Breast epithelium (tissue), 4 donors: ENCODE measurements around the gene TBPL2. TPM values are rescaled to one million over a fixed set of nuclear protein-coding genes. Genes with fewer than 3 reads are reported as not detected.

Experiments used
- DNase-seq, 2 donors: peaks; one replicate each; pipeline ENCODE4 v3.0.0-alpha.2; 2019; ENCODE audit warnings: low spot score in 2 of 2
- H3K27ac ChIP-seq, 2 donors: fragments of 200-600 bp; sonication (generic) in 1 of 2; one replicate each; pipeline ENCODE4 v1.5.1; 2016 to 2019; ENCODE audit warnings: mild to moderate bottlenecking in 1 of 2
- H3K27me3 ChIP-seq, 2 donors: fragments of 200-600 bp; sonication (generic) in 1 of 2; one replicate each; pipeline versions ENCODE4 v1.5.1 to v1.6.0; 2017 to 2019; ENCODE audit warnings: control low read depth in 1 of 2, mild to moderate bottlenecking in 1 of 2
- H3K36me3 ChIP-seq: fragments of 200-600 bp; one replicate; pipeline ENCODE4 v1.5.1; 2019
- H3K4me1 ChIP-seq, 2 donors: fragments of 200-600 bp; sonication (generic); one replicate each; pipeline ENCODE4 v1.5.1; 2016 to 2019; ENCODE audit warnings: control low read depth in 1 of 2
- H3K4me3 ChIP-seq, 3 donors: fragments of 200-600 bp; sonication (generic); 1 replicate in 2 of 3; 2 replicates in 1 of 3; pipeline ENCODE4 v1.5.1; 2016 to 2019; ENCODE audit warnings: mild to moderate bottlenecking in 3 of 3, moderate library complexity in 2 of 3
- H3K9me3 ChIP-seq, 2 donors: fragments of 200-600 bp; sonication (generic) in 1 of 2; one replicate each; pipeline ENCODE4 v1.5.1; 2016 to 2019; ENCODE audit warnings: control low read depth in 1 of 2
- POLR2A ChIP-seq: fragments of 450-650 bp; IDR thresholded peaks from one replicate; pipeline ENCODE4 v1.6.1; 2016; ENCODE audit warnings: antibody characterized with exemption, mild to moderate bottlenecking, moderate library complexity
- POLR2AphosphoS5 ChIP-seq, 3 donors: sonication (generic); formaldehyde crosslinking; IDR thresholded peaks; one replicate each; pipeline ENCODE4 v1.6.1; 2017; ENCODE audit warnings: antibody characterized with exemption in 3 of 3
- intact Hi-C: fragments of 100-400 bp; cut with DNase I; formaldehyde crosslinking; loops from one replicate; pipeline ENCODE4 v1.15.1; 2023; ENCODE audit warnings: low total_unique reads
- total RNA-seq, 3 donors: library from RNA; depleted of rRNA; stranded (reverse); fragments of >200 nt; gene quantifications; one replicate each; pipeline ENCODE4 v1.1.0, GENCODE V29; 2016
- TF ChIP-seq, protein P1 (sequence below), 3 donors: fragments of 450-650 bp; IDR thresholded peaks; one replicate each; pipeline ENCODE4 v1.5.1; 2016 to 2017; ENCODE audit warnings: antibody characterized with exemption in 3 of 3, mild to moderate bottlenecking in 3 of 3, moderate library complexity in 3 of 3

The TBPL2 gene
- total RNA-seq, 3 donors from 2014 or later, result not detected

DNA sequence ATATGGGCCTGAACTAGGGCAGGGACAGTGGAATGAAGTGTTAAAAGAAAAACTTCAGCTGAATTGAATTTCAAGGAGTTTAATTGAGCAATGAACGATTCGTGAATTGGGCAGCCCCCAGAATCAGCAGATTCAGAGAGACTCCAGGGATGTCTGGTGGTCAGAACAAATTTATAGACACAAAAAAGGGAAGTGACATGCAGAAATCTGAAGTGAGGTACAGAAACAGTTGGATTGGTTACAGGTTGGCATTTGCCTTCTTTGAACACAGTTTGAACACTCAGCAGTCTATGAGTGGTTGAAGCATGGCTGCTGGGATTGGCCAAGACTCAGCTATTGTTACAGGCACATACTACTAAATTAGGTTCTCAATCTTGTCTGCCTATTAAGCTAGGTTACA lies 9.7 kb upstream of the TBPL2 start:
- intact Hi-C loops, result no loop called here
- Histone ChIP-seq H3K27me3 (no peaks in the 10 kb centered on the region), H3K9me3 (no peaks in the 10 kb centered on the region), H3K4me3 (no peak overlapping the region), H3K27ac (no peak overlapping the region), H3K36me3 (no peaks in the 10 kb centered on the region), H3K4me1 (no peaks in the 10 kb centered on the region)
- no peak for DNase-seq
- TF ChIP-seq POLR2A (no peak), POLR2AphosphoS5 (IDR thresholded peaks at IDR 0.05) (no peak)
- TF ChIP-seq, protein P1, sequence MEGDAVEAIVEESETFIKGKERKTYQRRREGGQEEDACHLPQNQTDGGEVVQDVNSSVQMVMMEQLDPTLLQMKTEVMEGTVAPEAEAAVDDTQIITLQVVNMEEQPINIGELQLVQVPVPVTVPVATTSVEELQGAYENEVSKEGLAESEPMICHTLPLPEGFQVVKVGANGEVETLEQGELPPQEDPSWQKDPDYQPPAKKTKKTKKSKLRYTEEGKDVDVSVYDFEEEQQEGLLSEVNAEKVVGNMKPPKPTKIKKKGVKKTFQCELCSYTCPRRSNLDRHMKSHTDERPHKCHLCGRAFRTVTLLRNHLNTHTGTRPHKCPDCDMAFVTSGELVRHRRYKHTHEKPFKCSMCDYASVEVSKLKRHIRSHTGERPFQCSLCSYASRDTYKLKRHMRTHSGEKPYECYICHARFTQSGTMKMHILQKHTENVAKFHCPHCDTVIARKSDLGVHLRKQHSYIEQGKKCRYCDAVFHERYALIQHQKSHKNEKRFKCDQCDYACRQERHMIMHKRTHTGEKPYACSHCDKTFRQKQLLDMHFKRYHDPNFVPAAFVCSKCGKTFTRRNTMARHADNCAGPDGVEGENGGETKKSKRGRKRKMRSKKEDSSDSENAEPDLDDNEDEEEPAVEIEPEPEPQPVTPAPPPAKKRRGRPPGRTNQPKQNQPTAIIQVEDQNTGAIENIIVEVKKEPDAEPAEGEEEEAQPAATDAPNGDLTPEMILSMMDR (IDR thresholded peaks at IDR 0.05), result no peak

GRCh38 chr14:55449116-55449515 lies 8.7 kb upstream of the TBPL2 start:
- Histone ChIP-seq H3K27me3 (no peaks in the 10 kb centered on the region), H3K9me3 (no peaks in the 10 kb centered on the region), H3K4me3 (no peak overlapping the region), H3K36me3 (no peaks in the 10 kb centered on the region), H3K27ac (peak overlapping the region in 1 of 2 donors; percentile 36), H3K4me1 (no peaks in the 10 kb centered on the region)
- no peak for TF ChIP-seq POLR2AphosphoS5 (IDR thresholded peaks at IDR 0.05)
- TF ChIP-seq, protein P1 (IDR thresholded peaks at IDR 0.05), result no peak
- intact Hi-C loops, result no loop called here
- no peak for DNase-seq

GRCh38 chr14:55448141-55448614 lies 7.8 kb upstream of the TBPL2 start:
- TF ChIP-seq POLR2A (no peak), POLR2AphosphoS5 (IDR thresholded peaks at IDR 0.05) (no peak)
- TF ChIP-seq, protein P1 (IDR thresholded peaks at IDR 0.05), result no peak
- no peak for DNase-seq
- peak overlapping the region; percentile 23 to 36 for H3K27ac ChIP-seq

GRCh38 chr14:55446833-55447232 lies 6.4 kb upstream of the TBPL2 start:
- Histone ChIP-seq H3K27me3 (no peaks in the 10 kb centered on the region), H3K9me3 (no peaks in the 10 kb centered on the region), H3K4me1 (no peaks in the 10 kb centered on the region), H3K4me3 (no peak overlapping the region), H3K36me3 (no peaks in the 10 kb centered on the region), H3K27ac (no peak overlapping the region)
- DNase-seq, result no peak
- no peak for TF ChIP-seq POLR2A
- TF ChIP-seq POLR2AphosphoS5 (IDR thresholded peaks at IDR 0.05), result no peak
- TF ChIP-seq, protein P1 (IDR thresholded peaks at IDR 0.05), result no peak
- intact Hi-C loops, result no loop called here

More at GRCh38 chr14:55448141-55448614, 7.8 kb upstream of the TBPL2 start:
- H3K36me3 ChIP-seq, result no peaks in the 10 kb centered on the region
- no peaks in the 10 kb centered on the region for H3K27me3 ChIP-seq
- no peak overlapping the region for H3K4me3 ChIP-seq
- H3K4me1 ChIP-seq, result no peaks in the 10 kb centered on the region
- intact Hi-C loops, result no loop called here
- H3K9me3 ChIP-seq, result no peaks in the 10 kb centered on the region

DNA sequence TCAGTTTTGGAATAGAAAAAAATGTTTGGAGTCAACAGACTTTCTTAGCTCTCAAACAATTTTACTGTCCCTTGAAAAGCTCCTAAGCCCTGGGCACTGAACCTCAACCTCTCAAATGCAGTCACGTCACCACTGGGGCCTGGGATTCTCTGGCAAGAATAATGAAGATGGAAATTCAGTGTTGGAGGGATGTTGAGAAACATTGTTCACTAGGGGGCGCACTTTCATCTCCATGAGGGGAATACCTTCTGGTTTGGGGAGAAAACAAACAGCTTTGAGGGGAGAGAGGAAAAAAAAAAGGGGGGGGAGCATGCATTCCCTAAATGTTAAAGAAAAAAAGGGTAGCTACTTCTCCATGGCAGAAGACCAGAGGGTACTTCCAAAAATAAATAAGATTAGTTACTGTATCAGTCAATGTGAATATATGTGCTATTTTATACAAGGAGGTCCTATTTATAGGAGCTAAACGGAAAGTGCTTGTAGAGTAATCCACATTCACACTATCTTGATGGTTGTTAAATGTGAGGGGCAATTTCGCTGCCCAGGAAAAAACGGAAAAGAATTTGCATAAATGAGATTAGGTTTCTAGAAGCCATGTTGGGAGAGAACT lies 5.8 kb upstream of the TBPL2 start:
- H3K27me3 ChIP-seq, result no peaks in the 10 kb centered on the region
- no peak overlapping the region for H3K27ac ChIP-seq
- DNase-seq, result no peak
- intact Hi-C loops, result no loop called here
- TF ChIP-seq, protein P1 (IDR thresholded peaks at IDR 0.05), result peak; percentile 25 to 64 (median 59)
- no peak for TF ChIP-seq POLR2AphosphoS5 (IDR thresholded peaks at IDR 0.05)
- H3K36me3 ChIP-seq, result no peaks in the 10 kb centered on the region
- no peak overlapping the region for H3K4me3 ChIP-seq
- no peaks in the 10 kb centered on the region for H3K9me3 ChIP-seq
- no peaks in the 10 kb centered on the region for H3K4me1 ChIP-seq
